Vagina (tissue), 2 donors: ENCODE results near the gene NBEAL1. TPM values are rescaled to one million over a fixed set of nuclear protein-coding genes. Genes with fewer than 3 reads are reported as not detected.
"Not testable (repeated sequence)": the region's sequence is repeated elsewhere in the genome, so short reads cannot be mapped to it uniquely, and the experiment has no call there.

Experiments
- DNase-seq, 2 donors: peaks; one replicate each; pipeline ENCODE4 v3.0.0-alpha.2; 2017; ENCODE audit errors: extremely low spot score in 2 of 2
- H3K27ac ChIP-seq: fragments of 200-600 bp; sonication (generic); one replicate; pipeline ENCODE4 v1.5.1; 2019
- H3K27me3 ChIP-seq: fragments of 200-600 bp; sonication (generic); one replicate; pipeline ENCODE4 v1.5.1; 2019
- H3K36me3 ChIP-seq, 2 donors: fragments of 200-600 bp; sonication (generic); one replicate each; pipeline ENCODE4 v1.5.1; 2017 to 2019
- H3K4me1 ChIP-seq: fragments of 200-600 bp; sonication (generic); one replicate; pipeline ENCODE4 v1.5.1; 2019
- H3K4me3 ChIP-seq, 2 donors: fragments of 200-600 bp; sonication (generic); 1 replicate in 1 of 2; 2 replicates in 1 of 2; pipeline ENCODE4 v1.5.1; 2016 to 2019
- H3K9me3 ChIP-seq: fragments of 200-600 bp; sonication (generic); one replicate; pipeline ENCODE4 v1.5.1; 2019
- CTCF ChIP-seq, 3 experiments: fragments of 450-650 bp in 2 of 3; fragments of 200-600 bp in 1 of 3; sonication (generic) in 1 of 3; IDR thresholded peaks; one replicate each; pipeline ENCODE4 v1.5.1; 2017 to 2019; ENCODE audit warnings: antibody characterized with exemption in 3 of 3, mild to moderate bottlenecking in 2 of 3, moderate library complexity in 2 of 3
- POLR2A ChIP-seq, 2 donors: fragments of 450-650 bp; IDR thresholded peaks; one replicate each; pipeline ENCODE4 v1.6.1; 2017; ENCODE audit warnings: antibody characterized with exemption in 2 of 2, mild to moderate bottlenecking in 2 of 2, moderate library complexity in 2 of 2
- POLR2AphosphoS5 ChIP-seq, 2 donors: sonication (generic); formaldehyde crosslinking; IDR thresholded peaks; one replicate each; pipeline ENCODE4 v1.9.0; 2017; ENCODE audit warnings: antibody characterized with exemption in 2 of 2, mild to moderate bottlenecking in 2 of 2, low read depth in 1 of 2; ENCODE audit not compliant: insufficient read depth in 1 of 2
- intact Hi-C: fragments of 100-400 bp; cut with DNase I; formaldehyde crosslinking; loops from one replicate; pipeline ENCODE4 v1.15.1; 2023
- total RNA-seq: library from RNA; depleted of rRNA; stranded (reverse); fragments of >200 nt; gene quantifications from one replicate; pipeline ENCODE4 v1.2.3, GENCODE V29; 2016

The NBEAL1 gene
- 26.3 TPM for total RNA-seq

GRCh38 chr2:203014456-203015199, at the start of gene NBEAL1:
NBEAL1 (plus strand) TSS chr2:203014875; CDS start chr2:203016385, 1,510 bp downstream.
- Histone ChIP-seq H3K9me3 (no peaks in the 10 kb centered on the region), H3K4me1 (peaks cover 52% of the 10 kb centered on the region), H3K27me3 (no peaks in the 10 kb centered on the region), H3K4me3 (peak within 1 kb of the TSS; percentile 67 to 97), H3K27ac (peak within 1 kb of the TSS; percentile 95), H3K36me3 (no peaks in the 10 kb centered on the region)
- intact Hi-C loops = no loop called here
- TF ChIP-seq CTCF (IDR thresholded peaks at IDR 0.05) = no peak
- peak; percentile 95 to 98 for TF ChIP-seq POLR2AphosphoS5 (IDR thresholded peaks at IDR 0.05; ENCODE audit: insufficient read depth in 1 of 2, low read depth in 1 of 2)
- TF ChIP-seq POLR2A (IDR thresholded peaks at IDR 0.05) = peak in 1 of 2 donors; percentile 72
- peak; percentile 99 to 100 for DNase-seq

- no peak for DNase-seq
- Histone ChIP-seq H3K36me3 (no peaks in the 10 kb centered on the region), H3K4me3 (no peak overlapping the region), H3K27me3 (no peaks in the 10 kb centered on the region), H3K4me1 (no peaks in the 10 kb centered on the region), H3K27ac (no peak overlapping the region), H3K9me3 (no peaks in the 10 kb centered on the region)
- TF ChIP-seq POLR2A (IDR thresholded peaks at IDR 0.05) (no peak), POLR2AphosphoS5 (IDR thresholded peaks at IDR 0.05; ENCODE audit: insufficient read depth in 1 of 2, low read depth in 1 of 2) (no peak), CTCF (IDR thresholded peaks at IDR 0.05) (no peak)
- intact Hi-C loops = no loop called here
These were observed 48.7 kb upstream of the NBEAL1 start for GRCh38 chr2:202965810-202966460.

- DNase-seq, H3K9me3 ChIP-seq, H3K4me1 ChIP-seq, intact Hi-C loops, H3K27ac ChIP-seq, H3K4me3 ChIP-seq, H3K27me3 ChIP-seq: not testable (repeated sequence)
- peaks cover 0 to 12% of the 10 kb centered on the region in 2 donors for H3K36me3 ChIP-seq
These were observed 45.3 kb upstream of the NBEAL1 start for GRCh38 chr2:202969404-202969803.

GRCh38 chr2:202976809-202977208, 37.9 kb upstream of the NBEAL1 start:
- Histone ChIP-seq H3K4me3 (no peak overlapping the region), H3K36me3 (peaks cover 0 to 7% of the 10 kb centered on the region in 2 donors), H3K27me3 (no peaks in the 10 kb centered on the region), H3K9me3 (no peaks in the 10 kb centered on the region), H3K4me1 (no peaks in the 10 kb centered on the region), H3K27ac (no peak overlapping the region)
- TF ChIP-seq POLR2A (IDR thresholded peaks at IDR 0.05) (no peak), POLR2AphosphoS5 (IDR thresholded peaks at IDR 0.05; ENCODE audit: insufficient read depth in 1 of 2, low read depth in 1 of 2) (no peak), CTCF (IDR thresholded peaks at IDR 0.05) (no peak)
- no peak for DNase-seq
- intact Hi-C loops = no loop called here

GRCh38 chr2:202982779-202983491, 31.7 kb upstream of the NBEAL1 start:
- TF ChIP-seq POLR2A (IDR thresholded peaks at IDR 0.05) (no peak), POLR2AphosphoS5 (IDR thresholded peaks at IDR 0.05; ENCODE audit: insufficient read depth in 1 of 2, low read depth in 1 of 2) (no peak), CTCF (IDR thresholded peaks at IDR 0.05) (no peak)
- no peak overlapping the region for H3K4me3 ChIP-seq
- DNase-seq = no peak
- intact Hi-C loops = no loop called here
- H3K27ac ChIP-seq = no peak overlapping the region
- H3K4me1 ChIP-seq = no peaks in the 10 kb centered on the region
- H3K36me3 ChIP-seq = peaks cover 0 to 8% of the 10 kb centered on the region in 2 donors
- H3K27me3 ChIP-seq = no peaks in the 10 kb centered on the region
- no peaks in the 10 kb centered on the region for H3K9me3 ChIP-seq
